CD1c-positive myeloid dendritic cell (primary cell): Measurements from ENCODE around the gene GABRG2.
A peak's percentile ranks its signal among the peaks of the same experiment; 100 is the strongest.

ENCODE experiments used
- DNase-seq: peaks from one replicate; pipeline ENCODE4 v3.0.0-alpha.2; 2016; ENCODE audit errors: extremely low spot score

The GABRG2 gene

GRCh38 chr5:162189719-162190118 is 122.1 kb downstream of the GABRG2 start:
- no peak for DNase-seq

GRCh38 chr5:162193012-162193411 is 125.4 kb downstream of the GABRG2 start:
- no peak for DNase-seq

GRCh38 chr5:162196351-162196750 is 128.8 kb downstream of the GABRG2 start:
- no peak for DNase-seq

- DNase-seq, result peak; percentile 6
These were observed 134.8 kb downstream of the GABRG2 start for GRCh38 chr5:162202285-162202880.
